Activated CD4-positive, alpha-beta T cell treated with anti-CD3 and anti-CD28 coated beads, Interleukin-2, amount 50 U/mL, for 1 hour (primary cell): ENCODE results near the gene PKD2L2.
"Not testable (repeated sequence)": the region's sequence is repeated elsewhere in the genome, so short reads cannot be mapped to it uniquely, and the experiment has no call there.

Source experiments
- DNase-seq: peaks from one replicate; pipeline ENCODE4 v3.0.0-alpha.2; 2020

The PKD2L2 gene

GRCh38 chr5:137890845-137891244, 1.6 kb downstream of the PKD2L2 start:
- DNase-seq, result no peak

DNA sequence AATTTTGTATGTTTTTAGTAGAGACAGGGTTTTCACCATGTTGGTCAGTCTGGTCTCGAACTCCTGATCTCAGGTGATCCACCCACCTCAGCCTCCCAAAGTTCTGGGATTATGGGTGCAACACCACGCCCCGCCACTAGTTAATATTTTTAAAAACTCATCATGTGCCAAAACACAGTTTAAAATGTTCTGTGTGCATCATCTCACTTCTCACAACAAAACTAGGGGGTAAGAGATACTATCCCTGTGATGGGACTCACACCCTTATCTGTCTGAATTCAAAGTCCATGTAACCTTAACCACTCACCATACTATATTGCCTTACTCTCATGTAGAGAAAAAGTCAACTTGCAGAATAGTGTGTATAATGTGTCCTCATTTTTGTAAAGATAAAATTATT, 2.6 kb downstream of the PKD2L2 start:
- no peak for DNase-seq

DNA sequence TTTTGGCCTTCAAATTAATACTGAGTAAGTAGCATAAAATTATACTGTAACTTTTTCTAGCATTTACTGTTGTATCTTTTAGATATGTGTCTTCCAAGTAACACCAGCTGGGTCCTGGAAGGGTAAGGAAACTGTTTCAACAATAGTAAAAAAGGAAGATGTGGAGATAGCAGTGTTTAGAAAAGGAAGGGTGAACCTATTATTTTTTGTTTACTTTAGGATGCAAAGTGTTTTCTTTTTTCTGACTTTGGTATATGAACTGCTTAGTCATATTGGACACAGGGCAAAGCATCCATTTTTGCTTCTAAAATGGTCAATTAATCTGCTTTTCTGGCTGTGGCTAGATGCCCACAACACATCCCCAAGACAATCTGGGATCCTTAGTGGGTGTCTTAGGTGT, 5.3 kb downstream of the PKD2L2 start:
- DNase-seq, result no peak

DNA sequence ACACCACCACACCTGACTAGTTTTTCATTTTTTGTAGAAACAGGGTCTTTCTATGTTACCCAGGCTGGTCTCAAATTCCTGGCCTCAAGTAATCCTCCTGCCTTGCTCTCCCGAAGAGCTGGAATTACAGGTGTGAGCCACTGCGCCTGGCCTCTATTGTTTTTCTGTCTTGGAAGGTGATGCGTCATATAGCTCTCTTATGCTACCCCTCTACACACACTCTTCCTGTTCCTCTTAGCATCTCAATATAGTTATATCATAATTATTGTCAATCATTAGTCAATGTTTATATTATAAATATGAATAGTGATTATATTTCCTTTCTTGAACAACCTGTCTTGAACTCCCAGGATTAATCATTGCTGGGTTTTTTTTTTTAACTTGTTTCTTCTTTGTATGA, 7.3 kb downstream of the PKD2L2 start:
- no peak for DNase-seq

GRCh38 chr5:137899493-137899892, 10.2 kb downstream of the PKD2L2 start:
- DNase-seq, result no peak

DNA sequence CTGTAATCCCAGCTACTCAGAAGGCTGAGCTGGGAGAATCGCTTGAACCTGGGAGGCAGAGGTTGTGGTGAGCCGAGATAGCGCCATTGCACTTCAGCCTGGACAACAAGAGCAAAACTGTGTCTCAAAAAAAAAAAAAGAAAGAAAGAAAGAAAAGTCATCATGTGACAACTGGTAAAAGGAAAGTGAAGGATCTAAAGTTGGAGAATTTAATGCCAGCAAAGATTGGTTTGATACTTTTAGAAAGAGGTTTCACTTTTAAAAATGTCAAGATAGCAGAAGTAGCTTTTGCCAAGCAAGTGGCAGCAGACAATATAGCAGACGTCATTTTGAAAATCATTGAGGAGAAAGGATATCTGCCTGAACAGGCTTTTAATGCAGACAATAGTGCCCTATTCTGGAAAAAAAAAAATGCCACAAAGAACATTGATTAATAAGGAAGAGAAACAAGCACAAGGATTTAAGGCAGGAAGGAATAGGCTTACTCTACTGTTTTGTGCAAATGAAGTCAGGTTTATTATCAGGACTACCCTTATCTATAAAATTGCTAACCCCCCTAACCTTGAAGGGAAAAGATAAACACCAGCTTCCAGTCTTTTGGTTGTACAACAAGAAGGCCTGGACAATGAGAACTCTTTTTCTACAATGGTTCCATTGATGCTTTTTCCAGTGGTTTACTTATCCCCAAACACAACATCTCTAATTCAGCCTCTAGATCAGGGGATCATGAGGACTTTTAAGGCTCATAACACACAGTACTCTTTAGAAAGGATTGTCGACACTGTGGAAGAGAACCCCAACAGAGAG, 12.0 kb downstream of the PKD2L2 start:
- no peak for DNase-seq

DNA sequence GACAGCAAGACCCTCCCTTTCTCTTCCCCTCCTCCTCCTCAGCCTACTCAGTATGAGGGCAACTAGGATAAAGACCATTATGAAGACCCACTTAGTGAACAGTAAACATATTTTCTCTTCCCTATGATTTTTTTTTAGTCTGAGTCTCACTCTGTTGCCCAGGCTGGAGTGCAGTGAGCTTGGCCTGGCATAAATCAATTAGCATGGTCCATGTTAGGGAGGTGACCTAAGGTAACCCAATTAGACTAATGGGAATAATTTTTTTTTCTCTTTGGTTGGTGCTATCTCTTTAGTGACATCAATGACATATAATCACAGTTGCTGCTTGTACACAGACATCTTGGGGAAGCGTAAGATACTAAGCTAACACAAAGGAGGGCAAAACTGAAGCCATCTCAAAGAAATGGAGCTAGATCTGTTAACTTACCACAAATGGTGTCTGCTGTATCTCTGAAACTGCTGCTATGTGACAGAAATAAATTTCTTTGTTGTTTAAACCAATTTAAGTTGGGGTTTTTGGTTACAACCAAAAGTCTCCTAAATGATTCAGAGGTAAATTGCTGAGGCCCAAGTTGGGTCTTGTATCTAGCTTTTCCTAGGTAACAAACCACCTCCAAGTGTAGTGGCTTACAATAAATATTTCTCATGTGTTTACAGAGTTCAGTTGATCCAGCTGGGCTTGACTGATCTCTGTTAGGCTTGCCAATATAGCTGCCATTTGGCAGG, 13.3 kb downstream of the PKD2L2 start:
- no peak for DNase-seq

DNA sequence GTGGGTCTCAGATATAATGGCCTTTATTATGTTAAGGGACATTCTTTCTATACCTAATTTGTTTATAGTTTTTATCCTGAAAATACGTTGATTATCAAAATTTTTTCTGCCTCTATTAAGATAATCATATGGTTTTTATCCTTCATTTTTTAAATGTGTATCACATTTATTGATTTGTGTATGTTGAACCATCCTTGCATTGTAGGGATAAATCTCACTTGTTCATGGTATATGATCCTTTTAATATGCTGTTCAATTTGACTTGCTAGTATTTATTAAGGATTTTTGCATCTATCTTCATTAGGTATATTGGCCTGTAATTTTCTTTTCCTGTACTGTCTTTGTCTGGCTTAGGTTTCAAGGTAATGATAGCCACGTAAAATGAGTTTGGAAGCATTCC, 25.5 kb downstream of the PKD2L2 start:
- no peak for DNase-seq

- no peak for DNase-seq
Measured at GRCh38 chr5:137916923-137917322, 27.7 kb downstream of the PKD2L2 start.

- no peak for DNase-seq
Measured at GRCh38 chr5:137921931-137922330, 32.7 kb downstream of the PKD2L2 start.

DNA sequence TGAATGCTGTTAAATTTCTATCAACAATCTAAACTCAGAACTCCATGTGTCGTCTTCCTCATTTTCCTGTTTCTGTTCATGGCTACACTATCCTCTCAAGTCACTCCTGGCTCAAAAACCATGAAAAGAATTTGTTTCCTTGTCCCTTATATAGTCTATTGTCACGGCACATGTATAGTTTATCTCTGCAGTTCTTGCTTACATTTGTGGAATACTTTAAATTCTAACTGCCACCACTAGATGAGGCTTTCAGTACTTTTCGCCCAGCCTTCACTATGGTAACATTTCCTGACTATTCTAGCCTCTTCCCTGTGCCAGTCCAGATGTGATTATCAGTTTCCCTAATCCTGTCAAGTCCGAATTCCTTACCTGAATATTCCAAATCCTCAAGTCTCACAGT, 34.6 kb downstream of the PKD2L2 start:
- DNase-seq, result no peak

GRCh38 chr5:137932800-137933199, 43.5 kb downstream of the PKD2L2 start:
- DNase-seq, result no peak

- DNase-seq, result no peak
Measured at GRCh38 chr5:137933491-137933911, 44.2 kb downstream of the PKD2L2 start.

- no peak for DNase-seq
Measured at GRCh38 chr5:137935190-137935589, 45.9 kb downstream of the PKD2L2 start.

DNA sequence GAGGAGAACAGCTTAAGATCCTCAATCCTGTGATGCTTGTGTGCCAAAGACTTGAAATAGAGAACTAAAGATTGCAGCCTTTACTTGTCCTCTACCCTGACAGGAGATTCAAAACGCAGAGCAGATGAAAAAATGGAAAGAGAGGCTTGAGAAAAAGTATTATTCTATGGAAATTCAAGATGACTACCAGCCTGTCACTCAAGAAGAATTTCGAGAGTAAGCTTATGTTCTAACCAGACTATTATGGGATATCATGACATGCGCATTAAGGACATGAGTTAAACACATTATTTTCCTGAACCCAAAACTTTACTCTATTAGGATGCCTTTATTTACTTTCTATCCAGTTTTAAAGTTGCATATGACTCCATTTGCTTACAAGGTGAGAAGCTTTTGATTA, 46.4 kb downstream of the PKD2L2 start:
- no peak for DNase-seq

DNA sequence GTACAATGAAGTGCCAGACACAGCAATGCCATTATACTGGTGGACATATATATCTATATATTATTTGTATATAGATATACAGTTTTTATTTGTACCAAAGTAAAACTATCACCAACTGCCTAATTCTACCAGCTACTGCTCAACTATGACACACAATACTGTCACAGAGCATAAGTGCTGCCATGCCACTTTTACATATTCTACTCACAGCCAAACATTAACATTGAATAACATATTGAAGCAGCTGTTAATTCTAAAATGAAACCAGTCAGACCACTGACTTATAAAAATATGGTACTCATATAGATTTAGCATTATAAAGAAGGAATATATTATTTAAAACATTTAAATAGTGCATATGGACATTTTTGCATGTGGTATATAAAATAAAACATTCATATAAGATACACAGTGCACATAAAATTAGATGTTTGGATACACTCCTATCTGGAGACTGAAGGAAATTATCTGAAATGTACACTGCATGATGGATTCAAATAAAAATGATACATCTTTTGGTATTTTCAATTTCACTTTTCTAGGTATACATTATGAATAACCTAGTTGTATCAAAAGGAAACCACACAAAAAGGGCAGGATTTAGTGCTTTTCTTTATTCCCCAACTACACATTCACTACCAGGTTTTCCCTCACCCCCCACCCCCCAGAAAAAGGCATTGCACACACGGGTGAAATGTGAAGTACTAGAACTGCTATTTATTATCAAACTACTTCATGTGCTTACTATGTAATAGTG, 48.9 kb downstream of the PKD2L2 start:
- DNase-seq, result no peak

DNA sequence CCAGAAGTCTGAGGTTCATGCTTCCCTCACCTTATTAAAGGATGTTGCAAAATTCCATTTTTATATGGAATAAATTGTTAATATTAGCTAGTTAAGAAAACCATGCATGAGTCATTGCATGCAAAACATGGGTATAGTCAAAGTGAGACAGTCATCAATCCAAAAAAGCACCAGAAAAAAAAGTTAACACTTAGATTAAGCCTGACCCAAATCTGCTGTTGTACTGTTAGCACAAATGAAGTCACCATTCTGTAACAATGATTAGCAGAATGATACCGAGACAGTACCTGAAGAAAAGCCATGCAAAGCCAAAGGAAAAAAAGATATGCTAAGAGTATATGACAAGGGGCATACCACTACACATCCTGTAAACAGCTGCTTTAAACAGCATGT, 49.5 kb downstream of the PKD2L2 start:
- no peak for DNase-seq

DNA sequence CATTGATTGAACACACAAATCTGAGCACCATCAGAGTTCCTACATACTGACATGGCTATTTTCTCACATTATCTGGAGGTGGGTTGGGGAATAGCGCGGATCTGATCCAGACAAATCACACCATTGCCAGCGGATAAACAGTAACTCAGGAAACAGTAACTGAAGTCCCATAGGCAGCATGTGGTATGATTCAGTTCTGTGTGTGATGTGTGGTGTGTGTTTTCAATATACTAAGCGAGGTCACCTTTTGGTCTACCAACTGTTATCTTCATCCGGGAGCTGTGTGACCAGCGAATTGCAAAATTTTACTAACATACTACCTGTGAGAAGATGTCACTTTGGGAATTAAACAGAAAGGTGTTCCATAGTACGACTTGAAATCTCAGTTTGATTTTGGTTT, 50.1 kb downstream of the PKD2L2 start:
- DNase-seq, result no peak

DNA sequence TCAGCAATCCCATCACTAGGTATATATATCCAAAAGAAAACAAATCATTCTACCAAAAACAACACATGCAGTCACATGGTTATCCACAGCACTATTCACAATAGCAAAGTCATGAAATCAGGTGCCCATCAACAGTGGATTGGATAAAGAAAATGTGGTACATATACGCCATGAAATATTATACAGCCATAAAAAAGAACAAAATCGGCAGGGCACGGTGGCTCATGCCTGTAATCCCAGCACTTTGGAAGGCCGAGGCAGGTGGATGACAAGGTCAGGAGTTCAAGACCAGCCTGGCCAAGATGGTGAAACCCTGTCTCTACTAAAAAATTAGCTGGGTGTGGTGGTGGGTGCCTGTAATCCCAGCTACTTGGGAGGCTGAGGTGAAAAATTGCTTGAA, 55.0 kb downstream of the PKD2L2 start:
- not testable (repeated sequence) for DNase-seq

GRCh38 chr5:137945825-137946224, 56.6 kb downstream of the PKD2L2 start:
- DNase-seq, result no peak

DNA sequence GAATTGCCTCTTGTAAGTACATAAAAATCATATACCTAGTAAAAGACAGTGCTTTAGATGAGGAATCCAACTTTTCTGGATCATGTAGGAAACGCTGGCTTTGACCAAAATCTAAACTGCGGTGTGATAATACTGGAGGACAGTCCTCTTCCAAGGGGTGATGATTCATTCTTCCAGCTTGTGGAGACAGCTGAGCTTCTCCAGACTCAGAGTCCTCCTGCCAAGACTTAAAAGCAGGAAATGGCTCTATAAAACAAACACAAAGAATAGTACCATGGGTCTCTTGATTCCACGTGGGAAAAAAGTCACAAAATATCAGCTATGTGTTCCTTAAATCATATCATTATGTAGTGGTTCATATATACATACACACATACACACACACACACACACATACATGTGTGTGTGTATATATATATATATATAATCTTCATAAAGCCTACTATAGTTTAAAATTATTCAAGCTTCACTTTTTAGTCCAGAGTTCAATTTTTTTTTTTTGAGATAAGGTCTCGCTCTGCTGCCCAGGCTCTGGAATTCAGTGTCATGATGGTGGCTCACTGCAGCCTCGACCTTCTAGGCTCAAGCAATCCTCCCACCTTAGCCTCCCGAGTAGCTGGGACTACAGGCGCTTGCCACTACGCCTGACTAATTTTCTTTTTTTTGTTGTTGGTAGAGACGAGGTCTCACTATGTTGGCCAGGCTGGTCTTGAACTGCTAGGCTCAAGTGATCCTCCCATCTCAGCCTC, 65.0 kb downstream of the PKD2L2 start:
- DNase-seq, result no peak

DNA sequence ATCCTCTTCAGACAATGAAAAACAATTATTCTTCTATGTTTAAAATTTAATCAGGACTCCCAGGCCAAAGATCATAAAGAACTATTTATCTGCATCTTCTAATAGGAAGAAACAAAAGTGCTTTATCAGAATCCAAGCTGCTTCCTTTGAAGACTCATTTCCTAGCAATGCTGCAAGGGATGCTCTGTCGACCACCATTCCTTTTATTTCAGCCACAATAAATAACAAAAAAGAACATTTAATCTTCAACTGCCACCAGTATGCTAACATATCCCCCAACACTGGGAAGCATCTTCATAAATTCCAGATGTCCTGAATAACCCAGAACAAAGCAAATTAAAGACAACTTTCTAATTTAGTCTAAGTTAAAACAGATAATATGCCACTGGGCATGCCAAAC, 68.7 kb downstream of the PKD2L2 start:
- DNase-seq, result no peak

- DNase-seq, result no peak
Measured at GRCh38 chr5:137959488-137959887, 70.2 kb downstream of the PKD2L2 start.
